HG03066 (cell line): ENCODE results near the gene PIK3IP1.

ENCODE experiments used
- ATAC-seq: cut with Tn5 transposase; IDR thresholded peaks from one replicate; pipeline ENCODE4 v1.9.1; 2021; ENCODE audit warnings: low read depth; ENCODE audit not compliant: unreplicated experiment

Gene PIK3IP1

GRCh38 chr22:31313366-31314147 lies 21.3 kb upstream of the PIK3IP1 start:
- no peak for ATAC-seq

- no peak for ATAC-seq
Measured at GRCh38 chr22:31308181-31308580, 15.9 kb upstream of the PIK3IP1 start.

GRCh38 chr22:31305194-31305593 lies 12.9 kb upstream of the PIK3IP1 start:
- ATAC-seq, result no peak

GRCh38 chr22:31302537-31302936 lies 10.2 kb upstream of the PIK3IP1 start:
- no peak for ATAC-seq

GRCh38 chr22:31302006-31302405 lies 9.7 kb upstream of the PIK3IP1 start:
- no peak for ATAC-seq

- no peak for ATAC-seq
Measured at GRCh38 chr22:31300896-31301295, 8.6 kb upstream of the PIK3IP1 start.

- ATAC-seq, result no peak
Measured at GRCh38 chr22:31295831-31296657, 3.8 kb upstream of the PIK3IP1 start.

GRCh38 chr22:31295360-31295759 lies 3.1 kb upstream of the PIK3IP1 start:
- ATAC-seq, result no peak

GRCh38 chr22:31291481-31292235 lies 630 bp downstream of the PIK3IP1 start:
- ATAC-seq, result no peak

- peak; percentile 76 for ATAC-seq
Measured at GRCh38 chr22:31290494-31291471, 1.5 kb downstream of the PIK3IP1 start.

GRCh38 chr22:31289344-31289743 lies 2.9 kb downstream of the PIK3IP1 start:
- no peak for ATAC-seq

GRCh38 chr22:31288496-31289240 lies 3.6 kb downstream of the PIK3IP1 start:
- ATAC-seq, result no peak

- ATAC-seq, result no peak
Measured at GRCh38 chr22:31287818-31288495, 4.3 kb downstream of the PIK3IP1 start.

- no peak for ATAC-seq
Measured at GRCh38 chr22:31286360-31287255, 5.7 kb downstream of the PIK3IP1 start.

- no peak for ATAC-seq
Measured at GRCh38 chr22:31284281-31285155, 7.8 kb downstream of the PIK3IP1 start.

- ATAC-seq, result no peak
Measured at GRCh38 chr22:31282748-31283468, 9.4 kb downstream of the PIK3IP1 start.
